Activated T-cell treated with anti-CD3 and anti-CD28 coated beads, Interleukin-2, amount 50 U/mL, for 72 hours (primary cell): Measurements from ENCODE around the gene CCDC88A. TPM values are rescaled to one million over a fixed set of nuclear protein-coding genes. Genes with fewer than 3 reads are reported as not detected.
"Not testable (repeated sequence)": the region's sequence is repeated elsewhere in the genome, so short reads cannot be mapped to it uniquely, and the experiment has no call there.

ENCODE experiments used
- ATAC-seq, 2 donors: fragments of 150-1000 bp; cut with Tn5 transposase; replicated peaks in 1 of 2; 2 replicates each; pipeline ENCODE4 v1.10.0; 2021; ENCODE audit warnings: moderate library complexity in 2 of 2, mild to moderate bottlenecking in 1 of 2
- DNase-seq, 2 donors: peaks; one replicate each; pipeline ENCODE4 v3.0.0; 2021 to 2022; ENCODE audit warnings: mixed read lengths in 1 of 2
- H3K27ac Mint-ChIP-seq: one replicate; pipeline ENCODE4 v1.8.0; 2022; ENCODE audit warnings: mild to moderate bottlenecking, moderate library complexity, mixed read lengths
- H3K27me3 Mint-ChIP-seq: one replicate; pipeline ENCODE4 v1.8.0; 2022; ENCODE audit warnings: low read depth, mixed read lengths
- H3K36me3 Mint-ChIP-seq, 2 donors: one replicate each; pipeline ENCODE4 v1.8.0; 2022; ENCODE audit warnings: mixed read lengths in 2 of 2, mild to moderate bottlenecking in 1 of 2; ENCODE audit not compliant: insufficient read depth in 2 of 2
- H3K4me1 Mint-ChIP-seq: one replicate; pipeline ENCODE4 v1.8.0; 2022; ENCODE audit warnings: low read depth, mixed read lengths
- H3K4me3 Mint-ChIP-seq, 2 donors: one replicate each; pipeline ENCODE4 v1.8.0; 2022; ENCODE audit warnings: mild to moderate bottlenecking in 2 of 2, mixed read lengths in 2 of 2, moderate library complexity in 2 of 2
- H3K9me3 Mint-ChIP-seq, 2 donors: one replicate each; pipeline ENCODE4 v1.8.0; 2022; ENCODE audit warnings: mixed read lengths in 2 of 2
- total RNA-seq, 2 donors: library from RNA; stranded (reverse); gene quantifications; one replicate each; pipeline ENCODE4 v1.2.3, GENCODE V29; 2022

Gene CCDC88A
- total RNA-seq, 2 donors from 2014 or later, result 9.6 to 13.8 TPM

GRCh38 chr2:55301277-55301676 is 118.4 kb downstream of the CCDC88A start:
- peaks cover 7% of the 10 kb centered on the region for H3K4me1 Mint-ChIP-seq
- no peaks in the 10 kb centered on the region for H3K36me3 Mint-ChIP-seq
- no peak overlapping the region for H3K27ac Mint-ChIP-seq
- H3K9me3 Mint-ChIP-seq, result no peaks in the 10 kb centered on the region
- no peaks in the 10 kb centered on the region for H3K27me3 Mint-ChIP-seq
- H3K4me3 Mint-ChIP-seq, result no peak overlapping the region
- DNase-seq (no peak), ATAC-seq (no peak)

- no peak for ATAC-seq
- Mint-ChIP-seq H3K4me3 (no peak overlapping the region), H3K27me3 (no peaks in the 10 kb centered on the region), H3K4me1 (peaks cover 13% of the 10 kb centered on the region), H3K9me3 (no peaks in the 10 kb centered on the region), H3K36me3 (no peaks in the 10 kb centered on the region), H3K27ac (no peak overlapping the region)
- DNase-seq, result no peak
Observed at GRCh38 chr2:55296393-55296792, 123.3 kb downstream of the CCDC88A start.

GRCh38 chr2:55283083-55283482 is 136.6 kb downstream of the CCDC88A start:
- Mint-ChIP-seq H3K36me3 (no peaks in the 10 kb centered on the region), H3K4me1 (peaks cover 24% of the 10 kb centered on the region), H3K9me3 (no peaks in the 10 kb centered on the region), H3K27me3 (no peaks in the 10 kb centered on the region), H3K27ac (no peak overlapping the region), H3K4me3 (peak overlapping the region; percentile 37 to 89)
- ATAC-seq, result no peak
- DNase-seq, result no peak

- DNase-seq (peak; percentile 89 to 91), ATAC-seq (peak; percentile 99 to 100)
- peak overlapping the region; percentile 88 for H3K27ac Mint-ChIP-seq
- H3K9me3 Mint-ChIP-seq, result no peaks in the 10 kb centered on the region
- no peaks in the 10 kb centered on the region for H3K27me3 Mint-ChIP-seq
- peak overlapping the region; percentile 89 to 96 for H3K4me3 Mint-ChIP-seq
- peaks cover 24% of the 10 kb centered on the region for H3K4me1 Mint-ChIP-seq
- no peaks in the 10 kb centered on the region for H3K36me3 Mint-ChIP-seq
Observed at GRCh38 chr2:55282110-55282917, 137.3 kb downstream of the CCDC88A start.

- not testable (repeated sequence) for H3K9me3 Mint-ChIP-seq, DNase-seq, H3K27me3 Mint-ChIP-seq, ATAC-seq, H3K36me3 Mint-ChIP-seq
- Mint-ChIP-seq H3K27ac (peak overlapping the region; percentile 40), H3K4me3 (peak overlapping the region; percentile 41 to 79), H3K4me1 (peaks cover 24% of the 10 kb centered on the region)
Observed at GRCh38 chr2:55280851-55281546, 138.7 kb downstream of the CCDC88A start.

GRCh38 chr2:55279859-55280424 is 139.7 kb downstream of the CCDC88A start:
- not testable (repeated sequence) for H3K4me3 Mint-ChIP-seq, H3K9me3 Mint-ChIP-seq, H3K36me3 Mint-ChIP-seq, H3K27ac Mint-ChIP-seq, ATAC-seq, H3K27me3 Mint-ChIP-seq, DNase-seq
- peaks cover 21% of the 10 kb centered on the region for H3K4me1 Mint-ChIP-seq

GRCh38 chr2:55279214-55279835 is 140.3 kb downstream of the CCDC88A start:
- not testable (repeated sequence) for H3K36me3 Mint-ChIP-seq

GRCh38 chr2:55277310-55277709 is 142.3 kb downstream of the CCDC88A start:
- Mint-ChIP-seq H3K27ac (no peak overlapping the region), H3K36me3 (no peaks in the 10 kb centered on the region), H3K27me3 (no peaks in the 10 kb centered on the region), H3K9me3 (no peaks in the 10 kb centered on the region), H3K4me3 (no peak overlapping the region), H3K4me1 (peaks cover 9% of the 10 kb centered on the region)
- ATAC-seq (no peak), DNase-seq (no peak)

More at GRCh38 chr2:55279214-55279835, 140.3 kb downstream of the CCDC88A start:
- H3K4me3 Mint-ChIP-seq, H3K27me3 Mint-ChIP-seq, ATAC-seq, DNase-seq, H3K27ac Mint-ChIP-seq, H3K9me3 Mint-ChIP-seq: not testable (repeated sequence)
- peaks cover 18% of the 10 kb centered on the region for H3K4me1 Mint-ChIP-seq

- H3K4me1 Mint-ChIP-seq, result peaks cover 10% of the 10 kb centered on the region
- DNase-seq, H3K27ac Mint-ChIP-seq, H3K36me3 Mint-ChIP-seq, H3K9me3 Mint-ChIP-seq, H3K4me3 Mint-ChIP-seq, H3K27me3 Mint-ChIP-seq, ATAC-seq: not testable (repeated sequence)
Observed at GRCh38 chr2:55274346-55274745, 145.3 kb downstream of the CCDC88A start.

- ATAC-seq, result no peak
- H3K27me3 Mint-ChIP-seq, result no peaks in the 10 kb centered on the region
- H3K27ac Mint-ChIP-seq, result peak overlapping the region; percentile 100
- DNase-seq, result no peak
- peaks cover 23% of the 10 kb centered on the region for H3K4me1 Mint-ChIP-seq
- H3K9me3 Mint-ChIP-seq, result no peaks in the 10 kb centered on the region
- peaks cover 2 to 5% of the 10 kb centered on the region in 2 donors for H3K36me3 Mint-ChIP-seq
- H3K4me3 Mint-ChIP-seq, result peak overlapping the region; percentile 98 to 100
Observed at GRCh38 chr2:55269645-55269990, 150.0 kb downstream of the CCDC88A start.

- ATAC-seq (peak; percentile 99), DNase-seq (peak; percentile 92 to 94)
- Mint-ChIP-seq H3K27me3 (no peaks in the 10 kb centered on the region), H3K9me3 (no peaks in the 10 kb centered on the region), H3K36me3 (peaks cover 2 to 7% of the 10 kb centered on the region in 2 donors), H3K4me1 (peaks cover 23% of the 10 kb centered on the region), H3K27ac (peak within 1 kb of the TSS; percentile 100), H3K4me3 (peak within 1 kb of the TSS; percentile 98 to 100)
Observed at GRCh38 chr2:55268907-55269644, 150.6 kb downstream of the CCDC88A start, which contains the start of gene MTIF2. TSS of gene MTIF2 (minus strand) at chr2:55269231. CDS start at chr2:55263858, 5,373 bp downstream.

GRCh38 chr2:55268288-55268906 is 151.3 kb downstream of the CCDC88A start:
- Mint-ChIP-seq H3K9me3 (no peaks in the 10 kb centered on the region), H3K27ac (peak overlapping the region; percentile 100), H3K36me3 (peaks cover 2 to 11% of the 10 kb centered on the region in 2 donors), H3K4me1 (peaks cover 23% of the 10 kb centered on the region), H3K4me3 (peak overlapping the region; percentile 98 to 100), H3K27me3 (no peaks in the 10 kb centered on the region)
- DNase-seq, result no peak
- ATAC-seq, result no peak
